Hepatocyte (in vitro differentiated cells): Measurements from ENCODE around the gene MRPL55. TPM values are rescaled to one million over a fixed set of nuclear protein-coding genes. Genes with fewer than 3 reads are reported as not detected.

Experiments
- DNase-seq: peaks from one replicate; pipeline ENCODE4 v3.0.0-alpha.2; 2016; ENCODE audit warnings: low spot score
- H2AFZ ChIP-seq: fragments of 200-600 bp; sonication (generic); 2 replicates; pipeline ENCODE4 v1.6.0; 2016; ENCODE audit warnings: antibody characterized with exemption, mild to moderate bottlenecking
- H3K27ac ChIP-seq: fragments of 200-600 bp; sonication (generic); 2 replicates; pipeline ENCODE4 v1.5.1; 2016; ENCODE audit warnings: mild to moderate bottlenecking
- H3K27me3 ChIP-seq: fragments of 200-600 bp; sonication (generic); 2 replicates; pipeline ENCODE4 v1.6.1; 2016
- H3K36me3 ChIP-seq: fragments of 200-600 bp; sonication (generic); replicated peaks from 2 replicates; pipeline ENCODE4 v1.5.1; 2016; ENCODE audit warnings: low read depth; ENCODE audit not compliant: insufficient read depth
- H3K4me1 ChIP-seq: fragments of 200-600 bp; sonication (generic); 2 replicates; pipeline ENCODE4 v1.5.1; 2016; ENCODE audit warnings: mild to moderate bottlenecking, moderate library complexity; ENCODE audit not compliant: insufficient read depth
- H3K4me2 ChIP-seq: fragments of 200-600 bp; sonication (generic); 2 replicates; pipeline ENCODE4 v1.6.0; 2016
- H3K4me3 ChIP-seq: fragments of 200-600 bp; sonication (generic); 2 replicates; pipeline ENCODE4 v1.5.1; 2016; ENCODE audit warnings: mild to moderate bottlenecking
- H3K79me2 ChIP-seq: fragments of 200-600 bp; sonication (generic); 2 replicates; pipeline ENCODE4 v1.6.0; 2017; ENCODE audit warnings: mild to moderate bottlenecking
- H3K9me2 ChIP-seq: fragments of 200-600 bp; sonication (generic); replicated peaks from 2 replicates; pipeline ENCODE4 v1.6.0; 2017; ENCODE audit warnings: mild to moderate bottlenecking; ENCODE audit not compliant: insufficient read depth
- H3K9me3 ChIP-seq: fragments of 200-600 bp; sonication (generic); 2 replicates; pipeline ENCODE4 v1.5.1; 2016; ENCODE audit warnings: low read depth, mild to moderate bottlenecking
- H4K20me1 ChIP-seq: fragments of 200-600 bp; sonication (generic); 2 replicates; pipeline ENCODE4 v1.6.0; 2016; ENCODE audit warnings: mild to moderate bottlenecking; ENCODE audit not compliant: insufficient read depth, poor library complexity, severe bottlenecking
- EZH2 ChIP-seq: fragments of 200-600 bp; sonication (generic); IDR thresholded peaks from 2 replicates; pipeline ENCODE4 v1.6.1; 2016; ENCODE audit warnings: antibody characterized with exemption, mild to moderate bottlenecking, borderline replicate concordance
- EZH2phosphoT487 ChIP-seq: fragments of 200-600 bp; sonication (generic); IDR thresholded peaks from one replicate; pipeline ENCODE4 v1.6.1; 2018; ENCODE audit warnings: antibody characterized with exemption, mild to moderate bottlenecking, low read depth, moderate library complexity; ENCODE audit not compliant: unreplicated experiment, severe bottlenecking
- WGBS: methylation state at CpG from one replicate; pipeline ENCODE4 v1.1.6; 2016; ENCODE audit warnings: low lambda C conversion rate; ENCODE audit errors: missing lambda C conversion rate; 5-methylcytosine and 5-hydroxymethylcytosine counted together
- polyA plus RNA-seq: library from polyadenylated mRNA; unstranded; fragments of >200 nt; fragmentation: Nextera tagmentation; extraction: Ambion mirVana; gene quantifications from 2 replicates; pipeline ENCODE4 v1.2.1, GENCODE V29; 2016
- total RNA-seq: library from RNA; depleted of rRNA; stranded (reverse); fragments of >200 nt; gene quantifications from 2 replicates; pipeline ENCODE4 v1.2.3, GENCODE V29; 2014
- TF ChIP-seq, protein P1 (sequence below): fragments of 200-600 bp; sonication (generic); IDR thresholded peaks from 2 replicates; pipeline ENCODE4 v1.5.1; 2016; ENCODE audit warnings: antibody characterized with exemption, mild to moderate bottlenecking; ENCODE audit not compliant: poor library complexity

Gene MRPL55
- total and polyA plus RNA-seq, 2 experiments from 2014 or later = 64.8 to 130 TPM

DNA sequence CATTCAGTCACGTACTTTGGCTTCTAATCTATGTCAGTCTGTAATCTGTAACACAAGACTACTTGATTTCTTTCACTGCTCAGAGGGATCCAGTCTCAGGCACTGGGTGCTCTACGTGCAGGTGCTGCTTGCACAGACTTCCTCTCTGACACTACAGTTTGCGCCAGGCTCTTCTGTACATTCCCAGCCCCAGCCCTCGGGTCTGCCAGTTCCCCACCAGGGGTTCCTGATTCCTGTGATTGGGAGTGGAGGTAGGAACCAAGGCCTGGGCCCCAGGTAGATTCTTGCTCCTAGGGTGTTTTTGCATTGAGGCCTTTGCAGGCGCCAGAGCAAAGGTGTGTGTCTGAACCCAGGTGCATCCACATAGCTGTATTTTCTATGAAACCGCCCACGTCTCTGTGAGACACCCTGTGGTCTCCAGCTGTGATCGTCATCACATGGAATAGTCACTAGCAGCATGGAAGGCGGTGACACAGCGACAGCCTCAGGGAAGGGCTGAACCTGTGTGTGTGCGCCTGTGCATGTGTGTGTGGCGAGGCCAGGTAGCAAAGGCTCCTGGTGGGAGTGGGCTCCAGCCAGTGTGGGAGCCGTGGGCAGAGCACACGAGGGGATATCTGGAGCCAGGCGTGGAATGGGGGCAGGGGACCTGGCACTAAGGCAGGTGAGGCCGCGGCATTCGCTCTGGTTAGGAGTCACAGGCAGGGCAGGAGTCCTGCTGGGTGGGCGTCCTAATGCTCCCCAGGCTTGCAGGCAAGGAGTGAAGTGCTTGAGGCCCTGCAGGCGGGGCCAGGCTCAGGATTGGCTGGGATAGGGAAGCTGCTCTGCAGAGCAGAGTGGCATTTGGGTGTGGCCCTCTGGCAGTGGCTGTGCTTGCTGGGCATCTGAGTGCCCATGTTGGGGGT lies 45.8 kb upstream of the MRPL55 start:
- WGBS = 89% methylated on average over 20 of the region's 20 CpGs
- DNase-seq = no peak
- Histone ChIP-seq H4K20me1 (no peaks in the 10 kb centered on the region), H3K36me3 (no peaks in the 10 kb centered on the region), H2AFZ (no peak overlapping the region), H3K4me1 (peaks cover 19% of the 10 kb centered on the region), H3K27me3 (no peaks in the 10 kb centered on the region), H3K9me2 (no peaks in the 10 kb centered on the region), H3K27ac (no peak overlapping the region), H3K4me3 (no peak overlapping the region), H3K4me2 (no peak overlapping the region), H3K79me2 (no peaks in the 10 kb centered on the region), H3K9me3 (no peaks in the 10 kb centered on the region)
- TF ChIP-seq, protein P1, sequence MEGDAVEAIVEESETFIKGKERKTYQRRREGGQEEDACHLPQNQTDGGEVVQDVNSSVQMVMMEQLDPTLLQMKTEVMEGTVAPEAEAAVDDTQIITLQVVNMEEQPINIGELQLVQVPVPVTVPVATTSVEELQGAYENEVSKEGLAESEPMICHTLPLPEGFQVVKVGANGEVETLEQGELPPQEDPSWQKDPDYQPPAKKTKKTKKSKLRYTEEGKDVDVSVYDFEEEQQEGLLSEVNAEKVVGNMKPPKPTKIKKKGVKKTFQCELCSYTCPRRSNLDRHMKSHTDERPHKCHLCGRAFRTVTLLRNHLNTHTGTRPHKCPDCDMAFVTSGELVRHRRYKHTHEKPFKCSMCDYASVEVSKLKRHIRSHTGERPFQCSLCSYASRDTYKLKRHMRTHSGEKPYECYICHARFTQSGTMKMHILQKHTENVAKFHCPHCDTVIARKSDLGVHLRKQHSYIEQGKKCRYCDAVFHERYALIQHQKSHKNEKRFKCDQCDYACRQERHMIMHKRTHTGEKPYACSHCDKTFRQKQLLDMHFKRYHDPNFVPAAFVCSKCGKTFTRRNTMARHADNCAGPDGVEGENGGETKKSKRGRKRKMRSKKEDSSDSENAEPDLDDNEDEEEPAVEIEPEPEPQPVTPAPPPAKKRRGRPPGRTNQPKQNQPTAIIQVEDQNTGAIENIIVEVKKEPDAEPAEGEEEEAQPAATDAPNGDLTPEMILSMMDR = no peak
- TF ChIP-seq EZH2 (no peak), EZH2phosphoT487 (no peak)

DNA sequence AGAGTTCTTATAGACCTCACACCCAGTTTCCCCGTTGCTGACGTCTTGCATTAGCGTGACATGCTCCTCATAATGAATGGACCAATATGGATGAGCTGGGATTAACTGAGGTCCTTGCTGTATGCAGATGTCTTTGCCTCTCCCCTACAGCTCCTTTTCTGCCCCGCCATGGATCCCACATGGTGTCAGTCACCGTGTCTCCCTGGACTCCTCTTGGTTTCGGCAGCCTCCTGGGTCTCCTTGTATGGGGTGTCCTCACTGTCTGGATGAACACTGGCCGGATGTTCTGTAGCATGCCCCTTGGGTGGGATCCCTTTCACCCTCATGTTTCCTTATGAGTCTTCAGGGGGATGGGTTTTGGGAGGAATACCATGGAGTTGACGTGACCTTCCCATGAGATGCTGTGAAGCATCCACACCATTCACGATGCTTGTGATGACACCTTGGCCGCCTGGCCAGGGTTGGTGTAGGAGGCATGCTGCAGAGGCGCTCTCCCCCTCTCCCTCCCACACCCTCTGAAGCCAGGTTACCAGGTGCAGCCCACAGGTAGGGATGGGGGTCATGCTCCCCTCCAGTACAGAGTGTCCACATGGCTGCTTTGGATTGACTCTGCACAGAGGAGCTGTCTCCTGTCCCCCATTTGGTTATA lies 45.0 kb upstream of the MRPL55 start:
- Histone ChIP-seq H3K4me1 (peaks cover 27% of the 10 kb centered on the region), H3K36me3 (no peaks in the 10 kb centered on the region), H4K20me1 (no peaks in the 10 kb centered on the region), H3K27ac (no peak overlapping the region), H3K9me3 (no peaks in the 10 kb centered on the region), H3K4me3 (no peak overlapping the region), H3K4me2 (no peak overlapping the region), H2AFZ (no peak overlapping the region), H3K9me2 (no peaks in the 10 kb centered on the region), H3K79me2 (no peaks in the 10 kb centered on the region), H3K27me3 (no peaks in the 10 kb centered on the region)
- TF ChIP-seq EZH2 (no peak), EZH2phosphoT487 (no peak)
- TF ChIP-seq, protein P1 = no peak
- 93% methylated on average over 11 of the region's 11 CpGs for WGBS
- no peak for DNase-seq

DNA sequence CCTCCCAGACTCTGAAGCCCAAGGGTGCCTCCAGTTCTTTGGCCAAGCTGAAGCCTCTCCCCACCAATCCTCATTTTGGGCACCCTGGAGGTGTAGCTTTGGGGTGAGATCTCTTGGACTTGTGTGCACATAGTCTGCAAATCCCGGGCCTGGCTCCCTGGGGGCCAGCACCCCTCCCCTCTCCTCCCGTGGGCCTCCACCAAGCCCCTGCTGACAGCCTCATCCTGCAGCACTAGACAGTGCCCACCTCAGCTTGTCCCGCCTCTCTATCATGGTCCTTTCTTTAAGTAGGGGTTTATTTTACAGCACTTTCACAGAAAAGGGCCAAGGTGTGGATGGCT lies 43.8 kb upstream of the MRPL55 start:
- no peak for DNase-seq
- Histone ChIP-seq H3K4me1 (peaks cover 30% of the 10 kb centered on the region), H3K9me3 (no peaks in the 10 kb centered on the region), H3K27ac (no peak overlapping the region), H2AFZ (no peak overlapping the region), H4K20me1 (no peaks in the 10 kb centered on the region), H3K79me2 (no peaks in the 10 kb centered on the region), H3K4me2 (no peak overlapping the region), H3K27me3 (no peaks in the 10 kb centered on the region), H3K4me3 (no peak overlapping the region), H3K9me2 (no peaks in the 10 kb centered on the region), H3K36me3 (no peaks in the 10 kb centered on the region)
- TF ChIP-seq, protein P1 = no peak
- 80% methylated on average over 3 of the region's 3 CpGs for WGBS
